GM21360 (cell line): ENCODE data around the gene ACSL5.
"Not testable (repeated sequence)": the region's sequence is repeated elsewhere in the genome, so short reads cannot be mapped to it uniquely, and the experiment has no call there.

Experiments used
- ATAC-seq: cut with Tn5 transposase; IDR thresholded peaks from one replicate; pipeline ENCODE4 v1.9.1; 2021; ENCODE audit warnings: mild to moderate bottlenecking, moderate library complexity; ENCODE audit not compliant: unreplicated experiment

Gene ACSL5

GRCh38 chr10:112456533-112456932, 82.6 kb downstream of the ACSL5 start:
- ATAC-seq: no peak

DNA sequence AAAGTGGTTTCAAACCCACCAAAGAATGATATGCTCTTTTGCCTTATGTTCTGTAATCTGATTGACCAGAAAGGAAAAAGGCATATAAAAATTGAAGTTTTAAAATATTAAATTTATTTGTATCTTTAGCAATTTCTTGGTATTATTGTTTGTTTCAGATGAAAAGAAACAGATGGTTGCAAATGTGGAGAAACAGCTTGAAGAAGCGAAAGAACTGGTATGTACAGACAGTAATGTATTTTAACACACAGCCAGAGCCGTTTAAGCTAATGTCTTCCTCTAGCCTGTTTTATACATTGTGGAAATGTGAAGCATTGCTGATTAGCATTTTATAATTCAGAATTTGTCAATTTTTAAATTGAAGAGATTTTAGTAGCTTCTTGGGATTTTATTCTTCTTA, 86.5 kb downstream of the ACSL5 start:
- ATAC-seq: no peak

- no peak for ATAC-seq
Measured at GRCh38 chr10:112461029-112461887, 87.3 kb downstream of the ACSL5 start.

DNA sequence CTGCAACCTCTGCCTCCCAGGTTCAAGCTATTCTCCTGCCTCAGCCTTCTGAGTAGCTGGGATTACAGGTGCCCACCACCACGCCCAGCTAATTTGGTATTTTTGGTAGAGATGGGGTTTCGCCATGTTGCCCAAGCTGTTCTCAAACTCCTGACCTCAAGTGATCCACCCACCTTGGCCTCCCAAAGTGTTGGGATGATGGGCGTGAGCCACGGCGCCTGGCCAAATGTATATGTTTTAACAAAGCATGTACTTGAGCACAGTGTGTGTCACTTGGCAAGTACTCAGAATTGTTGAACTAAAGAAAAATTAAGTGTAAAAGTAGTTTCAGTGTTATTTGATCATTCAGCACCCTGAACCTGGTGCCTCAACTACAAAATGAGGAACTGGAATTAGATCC, 90.2 kb downstream of the ACSL5 start:
- ATAC-seq: not testable (repeated sequence)

GRCh38 chr10:112465299-112465883, 91.5 kb downstream of the ACSL5 start:
- no peak for ATAC-seq

DNA sequence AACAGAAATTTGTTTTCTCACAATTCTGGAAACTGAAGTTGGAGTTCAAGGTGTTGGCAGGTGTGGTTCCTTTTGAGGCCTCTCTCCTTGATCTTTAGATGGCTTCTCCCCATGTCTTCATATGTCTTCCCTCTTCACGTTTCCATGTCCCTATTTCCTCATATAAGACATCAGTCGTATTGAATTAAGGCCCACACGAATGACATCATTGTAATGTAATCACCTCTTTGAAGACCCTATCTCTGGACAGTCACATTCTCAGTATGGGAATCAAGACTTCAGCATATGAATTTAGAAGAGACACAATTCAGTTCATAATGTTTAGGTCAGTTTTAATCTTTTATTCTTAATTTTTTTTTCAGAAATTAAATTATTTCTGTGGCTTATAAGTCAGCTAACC, 92.9 kb downstream of the ACSL5 start:
- ATAC-seq: no peak

- no peak for ATAC-seq
Measured at GRCh38 chr10:112467541-112468075, 93.7 kb downstream of the ACSL5 start.

DNA sequence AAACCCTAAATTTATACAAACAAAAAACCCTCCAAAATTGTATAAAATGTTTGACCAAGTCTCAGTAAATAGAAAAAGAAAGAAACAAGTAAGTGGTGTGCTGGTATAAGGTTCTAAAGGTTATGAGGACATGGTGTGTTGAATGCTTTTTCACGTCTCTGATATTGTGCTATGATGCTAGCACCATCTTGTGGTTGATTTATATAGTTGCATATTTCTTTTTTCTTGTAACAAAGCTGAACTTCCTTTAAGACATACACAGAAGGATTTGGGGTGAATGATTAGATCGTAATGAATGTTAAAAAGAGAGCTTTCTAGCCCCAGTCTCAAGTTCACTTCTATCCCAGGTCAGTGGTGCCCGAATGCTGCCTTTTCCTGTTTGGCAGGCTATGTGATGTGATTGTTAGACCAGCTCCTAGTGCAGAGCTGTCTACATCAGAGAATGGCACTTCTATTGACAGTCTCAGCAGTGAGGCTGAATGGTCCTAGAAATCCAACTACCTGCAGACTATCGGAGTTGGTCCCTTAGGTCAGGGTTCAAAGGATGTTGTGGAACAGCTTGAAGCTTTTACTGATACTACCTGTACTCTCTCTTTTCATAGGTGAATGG, 98.1 kb downstream of the ACSL5 start:
- peak; percentile 68 for ATAC-seq

DNA sequence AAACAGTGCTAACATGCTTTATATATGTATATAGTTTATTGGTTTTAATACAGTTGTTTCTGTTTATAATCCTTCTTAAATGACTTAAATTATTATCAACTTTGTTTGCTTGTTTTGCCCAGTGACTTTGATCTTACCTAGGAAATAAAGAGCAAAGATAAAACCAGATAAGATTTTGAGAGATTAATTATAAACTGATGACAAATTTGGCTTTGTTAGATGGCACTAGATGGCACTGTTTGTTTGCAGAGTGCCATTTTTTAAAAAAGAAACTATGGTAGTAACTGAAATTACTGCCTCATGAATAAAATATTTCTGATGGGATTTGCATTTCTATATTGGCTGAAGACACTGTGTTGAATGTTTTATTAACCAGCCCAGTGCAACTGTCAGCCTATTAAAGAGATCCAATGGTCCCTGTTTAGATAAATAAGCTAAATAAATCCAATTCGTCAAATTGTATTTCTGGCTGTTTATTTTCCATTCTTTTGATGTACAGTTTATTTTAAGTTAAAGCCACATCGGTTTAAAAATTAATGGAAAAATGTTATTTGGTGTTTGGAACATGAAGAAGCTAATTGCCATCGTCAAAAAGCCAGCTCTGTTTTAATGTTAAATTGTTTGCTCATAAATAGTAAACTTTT, 101.8 kb downstream of the ACSL5 start:
- ATAC-seq: no peak
